Measurements from ENCODE around the gene GTF2I.
A peak's percentile ranks its signal among the peaks of the same experiment; 100 is the strongest.
"Not testable (repeated sequence)": the region's sequence is repeated elsewhere in the genome, so short reads cannot be mapped to it uniquely, and the experiment has no call there.

GTF2I gene

DNA sequence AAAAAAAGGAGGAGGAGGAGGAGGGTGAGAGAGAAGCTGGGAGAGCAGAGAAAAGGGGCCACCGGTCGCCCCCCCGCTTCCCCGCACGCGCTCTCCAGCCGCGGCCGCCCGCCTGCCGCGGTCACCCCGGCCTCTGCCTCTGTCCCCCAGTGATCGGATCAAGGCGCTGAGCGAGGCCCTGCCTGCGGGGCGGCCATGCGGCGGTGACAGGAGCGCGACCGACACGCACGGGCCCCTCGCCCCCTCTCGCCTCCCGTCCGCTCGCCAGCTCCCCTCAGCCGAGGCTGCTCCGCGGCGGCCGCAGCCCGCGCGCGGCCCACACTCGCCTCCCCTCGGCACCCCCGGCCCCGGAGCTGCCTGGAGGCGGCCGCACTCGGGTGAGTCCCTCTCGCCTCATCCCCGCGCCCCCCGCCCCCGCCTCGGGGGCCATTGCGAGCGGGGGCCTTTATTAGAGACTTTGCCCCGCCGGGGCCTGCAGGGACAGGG, at the start of gene GTF2I:
Gene GTF2I (plus strand): TSS at position 27 of the 486 bp plus-strand sequence. CDS start 31,411 bp downstream, outside the sequence.
- no peak for FAIRE-seq

DNA sequence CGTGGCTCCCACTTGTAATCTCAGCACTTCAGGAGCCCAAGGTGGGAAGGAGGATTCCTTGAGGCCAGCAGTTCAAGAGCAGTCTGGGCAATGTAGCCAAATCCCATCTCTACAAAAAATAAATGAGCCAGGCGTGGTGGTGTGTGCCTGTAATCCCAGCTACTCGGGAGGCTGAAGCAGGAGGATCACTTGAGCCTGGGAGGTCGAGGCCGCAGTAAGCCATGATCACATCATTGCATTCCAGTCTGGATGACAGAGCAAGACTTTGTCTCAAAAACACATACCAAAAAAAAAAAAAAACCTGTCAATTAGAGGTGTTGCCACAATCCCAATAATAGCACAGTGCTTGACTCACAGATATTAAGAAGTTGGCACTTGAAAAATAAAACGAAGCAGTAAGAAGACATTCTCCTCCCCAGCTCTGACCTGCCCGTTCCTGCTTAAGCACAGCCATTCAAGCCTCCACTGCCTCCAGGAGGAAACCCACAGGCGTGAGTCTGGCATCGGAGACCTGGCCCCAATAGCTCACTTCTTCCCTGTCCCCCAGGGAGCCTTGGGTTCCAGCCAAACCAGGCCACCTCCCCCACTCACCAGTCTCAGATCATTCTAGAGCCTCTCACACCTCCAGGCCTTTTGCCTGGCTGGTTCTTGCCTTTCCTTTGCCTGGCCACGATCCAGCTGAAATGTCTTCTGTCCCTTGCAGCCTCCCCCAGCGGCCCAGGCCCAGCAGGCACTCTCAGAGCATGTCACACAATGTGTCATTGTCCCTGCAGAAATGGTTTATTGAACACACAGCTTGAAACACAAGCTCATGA, 45.3 kb upstream of the GTF2I start:
- FAIRE-seq = no peak

GRCh38 chr7:74615933-74616780, 41.4 kb upstream of the GTF2I start:
- no peak for FAIRE-seq

DNA sequence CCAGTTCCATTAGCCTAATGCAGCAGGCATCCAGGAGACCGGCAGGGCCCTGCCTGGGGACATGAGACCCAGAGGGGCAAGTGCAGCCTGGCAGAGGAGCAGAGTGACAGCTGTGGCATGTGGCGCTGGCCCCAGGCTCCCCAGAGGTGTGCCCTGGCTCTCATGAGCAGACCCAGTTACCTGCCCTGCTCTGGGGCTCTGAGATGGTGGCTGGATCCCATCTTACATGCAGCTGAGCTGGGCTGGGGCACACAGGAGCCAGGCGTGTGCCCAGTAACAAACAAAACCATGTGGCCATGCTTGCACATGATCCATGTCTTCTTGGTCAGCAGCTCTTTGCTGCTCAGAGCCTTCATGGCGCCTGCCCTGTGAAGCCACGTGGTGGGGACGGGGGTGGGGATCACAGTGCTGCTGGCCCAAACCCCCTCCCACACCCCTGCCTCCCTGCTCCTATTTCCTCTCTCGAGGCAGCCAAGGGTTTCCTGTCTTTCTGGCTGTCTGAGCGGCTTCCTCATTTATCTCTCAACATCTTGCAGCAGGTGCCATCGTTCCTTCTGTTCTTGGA, 40.3 kb upstream of the GTF2I start:
- no peak for FAIRE-seq

DNA sequence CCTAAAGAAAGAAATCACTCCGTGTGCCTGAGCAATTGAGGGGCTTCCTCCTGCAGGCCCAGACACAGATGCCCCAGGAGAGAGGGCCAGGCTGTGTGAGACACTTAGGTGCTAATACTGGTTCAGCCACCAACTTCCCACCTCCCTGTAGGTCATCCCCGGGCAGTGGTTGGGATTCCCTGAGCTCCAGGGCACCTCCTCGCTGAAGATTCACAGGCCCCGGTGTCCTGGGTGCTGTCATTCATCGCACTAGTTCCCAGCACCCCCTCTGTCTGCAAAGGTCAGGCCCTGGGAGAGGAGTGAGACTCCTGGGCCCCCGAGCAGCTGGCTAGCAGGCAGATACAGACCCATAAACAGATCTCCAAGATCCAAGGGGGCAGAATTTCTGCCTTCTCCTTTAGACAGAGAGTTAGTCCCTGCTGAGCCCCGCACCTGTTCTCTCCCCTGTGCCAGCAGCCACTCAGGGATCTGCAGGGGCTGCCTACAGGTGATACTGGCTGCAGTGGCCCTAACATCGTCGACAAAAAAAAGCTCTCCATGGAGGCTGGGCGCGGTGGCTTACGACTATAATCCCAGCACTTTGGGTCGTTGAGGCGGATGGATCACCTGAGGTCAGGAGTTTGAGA, 38.2 kb upstream of the GTF2I start:
- FAIRE-seq = no peak

DNA sequence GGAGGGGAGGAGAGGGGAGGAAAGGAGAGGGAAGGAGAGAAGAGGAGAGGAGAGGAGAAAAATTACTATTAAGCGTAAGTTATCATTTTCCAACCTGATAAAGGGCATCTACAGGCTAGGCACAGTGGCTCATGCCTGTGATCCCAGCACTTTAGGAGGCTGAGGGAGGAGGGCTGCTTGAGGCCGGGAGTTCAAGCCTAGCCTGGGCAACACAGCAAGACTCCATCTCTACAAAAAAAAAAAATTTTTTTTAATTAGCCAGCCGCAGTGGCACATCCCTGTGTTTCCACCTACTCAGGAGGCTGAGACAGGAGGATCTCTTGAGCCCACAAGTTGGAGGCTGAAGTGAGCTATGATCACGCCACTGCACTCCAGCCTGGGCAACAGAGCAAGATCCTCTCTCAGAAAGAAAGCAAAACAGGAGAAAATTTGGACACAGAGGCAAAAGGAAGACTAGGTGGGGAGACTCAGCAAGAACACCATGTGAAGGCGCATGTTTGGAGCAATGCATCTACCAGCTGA, 35.2 kb upstream of the GTF2I start:
- no peak for FAIRE-seq

GRCh38 chr7:74623135-74623534, 34.4 kb upstream of the GTF2I start:
- FAIRE-seq = no peak

- peak; percentile 92 for FAIRE-seq
These were observed 32.1 kb upstream of the GTF2I start for GRCh38 chr7:74625446-74625845.

- FAIRE-seq = no peak
These were observed 29.7 kb upstream of the GTF2I start for GRCh38 chr7:74627661-74628411.

GRCh38 chr7:74632505-74632904, 25.0 kb upstream of the GTF2I start:
- FAIRE-seq = no peak

DNA sequence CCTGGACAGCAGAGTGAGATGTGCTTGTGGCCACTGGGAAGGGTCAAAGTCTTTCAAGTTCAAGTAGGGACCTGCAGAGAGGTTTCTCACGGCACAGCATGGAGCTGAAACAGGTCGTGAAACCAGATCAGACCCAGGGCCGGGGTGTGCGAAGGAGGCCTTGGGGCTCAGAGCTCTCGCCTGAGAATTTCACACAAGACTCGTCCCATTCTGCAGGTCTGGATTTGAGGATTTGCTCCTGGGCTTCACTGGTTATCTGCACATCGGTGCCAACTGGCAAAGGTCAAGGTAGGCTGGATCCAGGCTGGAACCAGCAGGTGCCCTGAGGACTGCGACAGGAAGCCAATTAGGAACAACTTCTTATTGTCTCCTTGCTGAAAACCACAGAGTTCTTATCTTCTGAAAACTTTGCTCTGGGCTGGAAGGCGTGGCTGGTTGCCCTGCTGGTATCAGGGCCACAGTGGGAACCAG, 24.0 kb upstream of the GTF2I start:
- no peak for FAIRE-seq

GRCh38 chr7:74637745-74638144, 19.8 kb upstream of the GTF2I start:
- FAIRE-seq = no peak

DNA sequence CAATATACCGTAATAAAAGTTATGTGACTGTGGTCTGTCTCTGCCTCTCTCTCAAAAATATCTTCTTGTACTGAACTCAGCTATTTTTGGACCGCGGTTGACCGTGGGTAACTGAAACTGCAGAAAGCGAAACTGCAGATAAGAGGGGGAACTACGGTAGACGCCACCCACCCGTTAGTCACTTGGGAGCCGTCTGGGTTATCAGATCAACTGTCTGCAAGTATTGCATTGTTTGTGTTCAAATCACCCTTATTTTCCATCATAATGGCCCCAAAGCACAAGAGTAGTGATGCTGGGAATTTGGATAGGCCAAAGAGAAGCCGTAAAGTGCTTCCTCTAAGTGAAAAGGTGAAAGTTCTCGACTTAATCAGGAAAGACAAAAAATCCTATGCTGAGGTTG, 7.5 kb upstream of the GTF2I start:
- not testable (repeated sequence) for FAIRE-seq

DNA sequence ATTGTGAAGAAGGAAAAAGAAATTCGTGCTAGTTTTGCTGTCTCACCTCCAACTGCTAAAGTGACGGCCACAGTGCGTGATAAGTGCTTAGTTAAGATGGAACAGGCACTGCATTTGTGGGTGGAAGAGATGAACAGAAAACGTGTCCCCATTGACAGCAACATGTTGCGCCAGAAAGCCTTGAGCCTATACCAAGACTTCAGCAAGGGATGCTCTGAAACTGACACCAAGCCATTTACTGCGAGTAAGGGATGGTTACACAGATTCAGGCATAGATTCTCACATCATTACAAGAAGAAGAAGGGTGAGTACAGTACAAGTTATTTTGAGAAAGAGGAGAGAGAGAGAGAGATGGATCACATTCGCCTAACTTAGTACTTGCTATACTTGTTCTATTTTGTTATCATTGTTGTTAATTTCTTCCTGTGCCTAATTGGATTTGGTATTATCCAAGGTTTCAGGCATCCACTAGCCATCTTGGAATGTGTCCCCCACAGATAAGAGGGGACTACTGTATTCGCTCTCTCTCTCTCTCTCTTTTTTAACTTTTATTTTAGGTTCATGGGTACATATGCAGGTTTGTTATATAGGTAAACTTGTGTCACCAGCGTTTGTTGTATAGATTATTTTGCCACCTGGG, 6.9 kb upstream of the GTF2I start:
- not testable (repeated sequence) for FAIRE-seq

GRCh38 chr7:74651133-74651504, 6.4 kb upstream of the GTF2I start:
- not testable (repeated sequence) for FAIRE-seq

- FAIRE-seq = no peak
These were observed 3.8 kb upstream of the GTF2I start for GRCh38 chr7:74653686-74654181.

GRCh38 chr7:74654811-74655210, 2.7 kb upstream of the GTF2I start:
- FAIRE-seq = no peak

- no peak for FAIRE-seq
These were observed 2.2 kb upstream of the GTF2I start for GRCh38 chr7:74655324-74655723.

DNA sequence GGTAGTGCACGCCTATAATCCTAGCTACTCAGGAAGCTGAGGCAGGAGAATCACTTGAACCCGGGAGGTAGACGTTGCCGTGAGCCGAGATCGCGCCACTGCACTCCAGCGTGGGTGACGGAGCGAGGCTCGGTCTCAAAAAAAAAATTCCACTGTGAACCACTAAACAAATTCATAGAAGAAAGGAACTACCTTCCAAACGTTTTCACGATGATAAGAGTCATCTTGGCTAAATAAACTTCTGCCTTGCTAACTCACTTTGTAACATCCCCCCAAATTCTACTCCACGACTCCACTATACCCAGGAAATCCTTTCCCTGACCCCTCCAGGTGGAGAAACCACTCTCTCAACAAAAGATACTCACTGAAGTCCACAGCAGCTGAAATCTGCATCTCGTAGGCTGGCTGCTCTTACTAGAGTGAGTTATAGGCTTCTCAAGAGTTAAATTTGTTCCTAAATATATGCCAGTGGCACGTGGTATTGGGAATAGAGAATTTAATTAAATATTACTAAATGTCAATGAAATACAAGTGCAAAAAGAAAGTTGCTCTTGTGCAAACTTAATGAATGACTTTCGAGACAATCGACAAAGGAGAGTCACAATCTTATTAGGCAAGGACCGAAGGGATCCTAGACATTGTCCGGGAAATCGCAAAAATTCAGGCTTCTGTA, 1.6 kb upstream of the GTF2I start:
- FAIRE-seq = no peak

GRCh38 chr7:74656441-74656836, 1.1 kb upstream of the GTF2I start:
- no peak for FAIRE-seq
